IPS-18c (cell line): ENCODE data around the gene EIF2D.
"Not testable (repeated sequence)": the region's sequence is repeated elsewhere in the genome, so short reads cannot be mapped to it uniquely, and the experiment has no call there.

ENCODE experiments used
- H3K4me3 ChIP-seq: 2 replicates; pipeline ENCODE4 v1.7.0; 2013; ENCODE audit warnings: low read depth, mild to moderate bottlenecking, low read length, moderate library complexity; ENCODE audit not compliant: insufficient read depth
- H3K9me3 ChIP-seq: one replicate; pipeline ENCODE4 v1.6.1; 2013; ENCODE audit warnings: mild to moderate bottlenecking, low read length, moderate library complexity; ENCODE audit not compliant: control insufficient read depth, insufficient read depth

Gene EIF2D

GRCh38 chr1:206643118-206643698 is 30.9 kb upstream of the EIF2D start:
- H3K4me3 ChIP-seq = no peak overlapping the region
- no peaks in the 10 kb centered on the region for H3K9me3 ChIP-seq

GRCh38 chr1:206642074-206642473 is 29.8 kb upstream of the EIF2D start:
- not testable (repeated sequence) for H3K9me3 ChIP-seq, H3K4me3 ChIP-seq

GRCh38 chr1:206637605-206638004 is 25.3 kb upstream of the EIF2D start:
- Histone ChIP-seq H3K9me3 (no peaks in the 10 kb centered on the region), H3K4me3 (no peak overlapping the region)

GRCh38 chr1:206636671-206637070 is 24.4 kb upstream of the EIF2D start:
- Histone ChIP-seq H3K4me3 (no peak overlapping the region), H3K9me3 (no peaks in the 10 kb centered on the region)

- Histone ChIP-seq H3K9me3 (no peaks in the 10 kb centered on the region), H3K4me3 (peak overlapping the region; percentile 90)
Measured at GRCh38 chr1:206635978-206636345, 23.7 kb upstream of the EIF2D start.

- H3K9me3 ChIP-seq = no peaks in the 10 kb centered on the region
- H3K4me3 ChIP-seq = peak within 1 kb of the TSS; percentile 90
Measured at GRCh38 chr1:206635080-206635977, 23.1 kb upstream of the EIF2D start, which contains the start of gene DYRK3. TSS of gene DYRK3 (plus strand) at chr1:206635536. CDS start at chr1:206635704, 168 bp downstream.

- no peaks in the 10 kb centered on the region for H3K9me3 ChIP-seq
Measured at GRCh38 chr1:206634365-206635079, 22.3 kb upstream of the EIF2D start.

GRCh38 chr1:206633708-206634121 is 21.4 kb upstream of the EIF2D start:
- H3K4me3 ChIP-seq = no peak overlapping the region
- no peaks in the 10 kb centered on the region for H3K9me3 ChIP-seq

More at GRCh38 chr1:206634365-206635079, 22.3 kb upstream of the EIF2D start:
- peak overlapping the region; percentile 90 for H3K4me3 ChIP-seq

- Histone ChIP-seq H3K9me3 (no peaks in the 10 kb centered on the region), H3K4me3 (no peak overlapping the region)
Measured at GRCh38 chr1:206631085-206631509, 18.8 kb upstream of the EIF2D start.

GRCh38 chr1:206628916-206629315 is 16.7 kb upstream of the EIF2D start:
- Histone ChIP-seq H3K9me3 (no peaks in the 10 kb centered on the region), H3K4me3 (no peak overlapping the region)

GRCh38 chr1:206626396-206626795 is 14.1 kb upstream of the EIF2D start:
- not testable (repeated sequence) for H3K4me3 ChIP-seq, H3K9me3 ChIP-seq

- no peak overlapping the region for H3K4me3 ChIP-seq
Measured at GRCh38 chr1:206609229-206609991, 2.9 kb downstream of the EIF2D start.

GRCh38 chr1:206608108-206608698 is 4.1 kb downstream of the EIF2D start:
- Histone ChIP-seq H3K4me3 (no peak overlapping the region), H3K9me3 (no peaks in the 10 kb centered on the region)

More at GRCh38 chr1:206609229-206609991, 2.9 kb downstream of the EIF2D start:
- H3K9me3 ChIP-seq = no peaks in the 10 kb centered on the region

- H3K4me3 ChIP-seq = no peak overlapping the region
- no peaks in the 10 kb centered on the region for H3K9me3 ChIP-seq
Measured at GRCh38 chr1:206606867-206607266, 5.4 kb downstream of the EIF2D start.

GRCh38 chr1:206604861-206605260 is 7.4 kb downstream of the EIF2D start:
- no peak overlapping the region for H3K4me3 ChIP-seq
- no peaks in the 10 kb centered on the region for H3K9me3 ChIP-seq

GRCh38 chr1:206600527-206600926 is 11.7 kb downstream of the EIF2D start:
- Histone ChIP-seq H3K9me3 (no peaks in the 10 kb centered on the region), H3K4me3 (no peak overlapping the region)

- H3K4me3 ChIP-seq = no peak overlapping the region
- no peaks in the 10 kb centered on the region for H3K9me3 ChIP-seq
Measured at GRCh38 chr1:206596319-206596666, 16.0 kb downstream of the EIF2D start.
